Activated CD8-positive, alpha-beta T cell treated with anti-CD3 and anti-CD28 coated beads for 36 hours (primary cell): Measurements from ENCODE around the gene SPTAN1. TPM values are rescaled to one million over a fixed set of nuclear protein-coding genes. Genes with fewer than 3 reads are reported as not detected.

ENCODE experiments used
- ATAC-seq: fragments of 200-7000 bp; cut with Tn5 transposase; one replicate; pipeline ENCODE4 v1.10.0; 2021; ENCODE audit warnings: mild to moderate bottlenecking, moderate library complexity
- CTCF ChIA-PET: fragments of 350-600 bp; sonication (Branson Sonifier 250); formaldehyde crosslinking; loops from one replicate; lab custom pipeline; 2021; ENCODE audit warnings: antibody characterized with exemption; lab: Charles Lee
- POLR2A ChIA-PET: fragments of 350-600 bp; sonication (Branson Sonifier 250); formaldehyde crosslinking; loops from one replicate; lab custom pipeline; 2021; ENCODE audit warnings: antibody characterized with exemption; lab: Charles Lee
- DNase-seq: peaks from one replicate; pipeline ENCODE4 v3.0.0-alpha.2; 2020
- H3K27ac Mint-ChIP-seq: one replicate; pipeline ENCODE4 v1.8.0; 2021; ENCODE audit warnings: mild to moderate bottlenecking, mixed read lengths
- H3K27me3 Mint-ChIP-seq: one replicate; pipeline ENCODE4 v1.8.0; 2021; ENCODE audit warnings: mixed read lengths
- H3K36me3 Mint-ChIP-seq: one replicate; pipeline ENCODE4 v1.8.0; 2021; ENCODE audit warnings: low read depth, mixed read lengths
- H3K4me1 Mint-ChIP-seq: one replicate; pipeline ENCODE4 v1.8.0; 2021; ENCODE audit warnings: low read depth, mixed read lengths
- H3K4me3 Mint-ChIP-seq: one replicate; pipeline ENCODE4 v1.8.0; 2021; ENCODE audit warnings: mild to moderate bottlenecking, moderate library complexity, mixed read lengths
- H3K9me3 Mint-ChIP-seq: one replicate; pipeline ENCODE4 v1.8.0; 2021; ENCODE audit warnings: mixed read lengths
- CTCF ChIP-seq: fragments of 200-600 bp; IDR thresholded peaks from one replicate; pipeline ENCODE4 v1.8.0; 2022; ENCODE audit warnings: antibody characterized with exemption, mild to moderate bottlenecking
- intact Hi-C: fragments of 100-400 bp; cut with micrococcal nuclease; formaldehyde crosslinking; loops from one replicate; pipeline ENCODE4 v1.10.0; 2022
- total RNA-seq, 2 experiments: library from RNA; stranded (reverse); gene quantifications; one replicate each; pipeline ENCODE4 v1.2.3, GENCODE V29; 2021

SPTAN1 gene
- total RNA-seq, 2 experiments from 2014 or later, result 178 to 183 TPM

GRCh38 chr9:128632486-128632885 lies 80.1 kb downstream of the SPTAN1 start:
- no peak for DNase-seq
- Mint-ChIP-seq H3K4me1 (no peaks in the 10 kb centered on the region), H3K4me3 (no peak overlapping the region), H3K36me3 (peaks cover 16% of the 10 kb centered on the region), H3K27ac (no peak overlapping the region), H3K27me3 (no peaks in the 10 kb centered on the region), H3K9me3 (no peaks in the 10 kb centered on the region)
- intact Hi-C loops, result no loop called here
- TF ChIP-seq CTCF, result no peak
- ChIA-PET CTCF (no interaction called here), POLR2A (interaction anchor here (0.9 to 1.0 kb wide), 2 partner anchors 12 to 63 kb away, joined by 3 read pairs; no protein-coding TSS in a partner anchor)
- ATAC-seq, result no peak

GRCh38 chr9:128633057-128633456 lies 80.7 kb downstream of the SPTAN1 start:
- POLR2A ChIA-PET, result no interaction called here
- no peak for ATAC-seq
- H3K4me3 Mint-ChIP-seq, result no peak overlapping the region
- DNase-seq, result no peak
- TF ChIP-seq CTCF, result no peak
- peaks cover 13% of the 10 kb centered on the region for H3K36me3 Mint-ChIP-seq
- intact Hi-C loops, result no loop called here
- CTCF ChIA-PET, result no interaction called here
- H3K9me3 Mint-ChIP-seq, result no peaks in the 10 kb centered on the region
- no peak overlapping the region for H3K27ac Mint-ChIP-seq
- H3K4me1 Mint-ChIP-seq, result no peaks in the 10 kb centered on the region
- no peaks in the 10 kb centered on the region for H3K27me3 Mint-ChIP-seq

GRCh38 chr9:128633601-128634000 lies 81.2 kb downstream of the SPTAN1 start:
- DNase-seq (no peak), ATAC-seq (no peak)
- intact Hi-C loops, result no loop called here
- Mint-ChIP-seq H3K27ac (no peak overlapping the region), H3K4me1 (no peaks in the 10 kb centered on the region), H3K36me3 (peaks cover 16% of the 10 kb centered on the region), H3K27me3 (no peaks in the 10 kb centered on the region), H3K9me3 (no peaks in the 10 kb centered on the region), H3K4me3 (no peak overlapping the region)
- POLR2A ChIA-PET, result no interaction called here
- TF ChIP-seq CTCF, result no peak
- CTCF ChIA-PET, result no interaction called here

GRCh38 chr9:128634111-128634510 lies 81.7 kb downstream of the SPTAN1 start:
- Mint-ChIP-seq H3K27ac (no peak overlapping the region), H3K4me3 (no peak overlapping the region), H3K27me3 (no peaks in the 10 kb centered on the region), H3K9me3 (no peaks in the 10 kb centered on the region), H3K36me3 (peaks cover 14% of the 10 kb centered on the region), H3K4me1 (no peaks in the 10 kb centered on the region)
- no peak for ATAC-seq
- DNase-seq, result no peak
- CTCF ChIA-PET, result no interaction called here
- intact Hi-C loops, result no loop called here
- POLR2A ChIA-PET, result no interaction called here
- no peak for TF ChIP-seq CTCF

- Mint-ChIP-seq H3K4me1 (no peaks in the 10 kb centered on the region), H3K27ac (no peak overlapping the region), H3K9me3 (no peaks in the 10 kb centered on the region), H3K36me3 (peaks cover 15% of the 10 kb centered on the region), H3K27me3 (no peaks in the 10 kb centered on the region), H3K4me3 (no peak overlapping the region)
- no peak for ATAC-seq
- DNase-seq, result no peak
- CTCF ChIA-PET, result interaction anchor here (1.0 kb wide), 1 partner anchor 215 kb away, joined by 3 read pairs; no protein-coding TSS in a partner anchor
- intact Hi-C loops, result no loop called here
- TF ChIP-seq CTCF, result no peak
- POLR2A ChIA-PET, result no interaction called here
Measured at GRCh38 chr9:128634651-128635262, 82.4 kb downstream of the SPTAN1 start.
